ENCODE results near the gene FBXL7.

Gene FBXL7

GRCh38 chr5:15525703-15526275, 25.8 kb downstream of the FBXL7 start:
- no peak for DNase-seq (ENCODE audit: low spot score)
- TF ChIP-seq CTCF (IDR thresholded peaks at IDR 0.05; ENCODE audit: extremely low read depth, missing control alignments) = no peak

GRCh38 chr5:15526413-15526812, 26.4 kb downstream of the FBXL7 start:
- DNase-seq (ENCODE audit: low spot score) = no peak
- TF ChIP-seq CTCF (IDR thresholded peaks at IDR 0.05; ENCODE audit: extremely low read depth, missing control alignments) = no peak

- no peak for TF ChIP-seq CTCF (IDR thresholded peaks at IDR 0.05; ENCODE audit: extremely low read depth, missing control alignments)
- DNase-seq (ENCODE audit: low spot score) = no peak
Measured at GRCh38 chr5:15528476-15528875, 28.5 kb downstream of the FBXL7 start.

GRCh38 chr5:15529013-15529412, 29.0 kb downstream of the FBXL7 start:
- no peak for TF ChIP-seq CTCF (IDR thresholded peaks at IDR 0.05; ENCODE audit: extremely low read depth, missing control alignments)
- no peak for DNase-seq (ENCODE audit: low spot score)

GRCh38 chr5:15529821-15530220, 29.8 kb downstream of the FBXL7 start:
- no peak for TF ChIP-seq CTCF (IDR thresholded peaks at IDR 0.05; ENCODE audit: extremely low read depth, missing control alignments)
- DNase-seq (ENCODE audit: low spot score) = no peak

GRCh38 chr5:15533129-15533893, 33.3 kb downstream of the FBXL7 start:
- no peak for DNase-seq (ENCODE audit: low spot score)

More at GRCh38 chr5:15533129-15533893, 33.3 kb downstream of the FBXL7 start:
- no peak for TF ChIP-seq CTCF (IDR thresholded peaks at IDR 0.05; ENCODE audit: extremely low read depth, missing control alignments)
